ENCODE measurements around the gene LSM12. TPM values are rescaled to one million over a fixed set of nuclear protein-coding genes. Genes with fewer than 3 reads are reported as not detected.
A peak's percentile ranks its signal among the peaks of the same experiment; 100 is the strongest.

The LSM12 gene
- total RNA-seq, 1 experiment from 2014 or later, result 128 TPM

GRCh38 chr17:44014133-44014436 is 52.4 kb downstream of the LSM12 start:
- no peak overlapping the region for H4K5ac ChIP-seq (ENCODE audit: insufficient read length, low read depth, low read length)
- H3K27ac ChIP-seq (ENCODE audit: insufficient read length, low read depth, low read length), result peak overlapping the region; percentile 75
- H3K27me3 ChIP-seq (ENCODE audit: insufficient read depth, low read length), result no peaks in the 10 kb centered on the region
- H3K9ac ChIP-seq (ENCODE audit: extremely low read depth, insufficient read length, low read length), result peak overlapping the region; percentile 86
- no peak overlapping the region for H2BK5ac ChIP-seq (ENCODE audit: insufficient read length, low read length)
- peak overlapping the region; percentile 76 for H3K4me2 ChIP-seq (ENCODE audit: insufficient read depth, insufficient read length, low read length)
- H4K20me1 ChIP-seq (ENCODE audit: control insufficient read depth, insufficient read depth, insufficient read length), result no peaks in the 10 kb centered on the region
- no peaks in the 10 kb centered on the region for H3K9me3 ChIP-seq (ENCODE audit: control insufficient read depth, low read depth, low read length)
- no peak overlapping the region for H2BK15ac ChIP-seq (ENCODE audit: low read depth, low read length)
- H3K23ac ChIP-seq (ENCODE audit: insufficient read length, low read depth, low read length), result no peak overlapping the region
- H3K18ac ChIP-seq (ENCODE audit: insufficient read length, low read depth, low read length), result peak overlapping the region; percentile 90
- H2AFZ ChIP-seq (ENCODE audit: low read length), result no peak overlapping the region
- no peak overlapping the region for H3T11ph ChIP-seq (ENCODE audit: low read length)
- no CpG with 5 or more reads among the region's 12 CpGs for WGBS (ENCODE audit: extremely low coverage, insufficient read length, low lambda C conversion rate)
- H4K91ac ChIP-seq (ENCODE audit: insufficient read length, low read depth, low read length), result no peak overlapping the region
- peak overlapping the region; percentile 100 for H3K27ac Mint-ChIP-seq
- no peaks in the 10 kb centered on the region for H3K79me1 ChIP-seq (ENCODE audit: insufficient read depth, low read depth, low read length, poor library complexity, severe bottlenecking)
- no peak overlapping the region for H4K8ac ChIP-seq (replicated peaks; ENCODE audit: insufficient read length, low read depth, low read length)
- no peak overlapping the region for H3K56ac ChIP-seq (ENCODE audit: insufficient read length, low read depth, low read length)
- no peaks in the 10 kb centered on the region for H3K4me1 ChIP-seq (ENCODE audit: insufficient read depth, low read length)
- H3K9me3 Mint-ChIP-seq, result no peaks in the 10 kb centered on the region
- H2BK12ac ChIP-seq (ENCODE audit: insufficient read length, low read depth, low read length), result no peak overlapping the region
- peaks cover 4 to 17% (median 14%) of the 10 kb centered on the region in 3 experiments; a peak in 6 of 7 replicates for H3K36me3 Mint-ChIP-seq (ENCODE audit: insufficient read depth in 1 of 3, low read depth in 3 of 3)
- peaks cover 6 to 7% of the 10 kb centered on the region in 2 experiments for H3K4me1 Mint-ChIP-seq
- H3K14ac ChIP-seq (ENCODE audit: insufficient read depth, low read length), result peak overlapping the region; percentile 95
- H3K4me3 Mint-ChIP-seq, result peak overlapping the region; percentile 100
- H3K23me2 ChIP-seq (ENCODE audit: insufficient read length, low read depth, low read length, poor library complexity, severe bottlenecking), result peaks cover 7% of the 10 kb centered on the region
- H2BK120ac ChIP-seq (ENCODE audit: low read depth, low read length, poor library complexity, severe bottlenecking), result no peak overlapping the region
- no peaks in the 10 kb centered on the region; the same call in 1 of the 2 replicates for H3K27me3 Mint-ChIP-seq (ENCODE audit: low read depth)
- H3K79me2 ChIP-seq (ENCODE audit: insufficient read depth, low read length), result no peaks in the 10 kb centered on the region
- TF ChIP-seq CTCF (conservative IDR thresholded peaks at IDR 0.05), result no peak
- no peak overlapping the region for H2BK20ac ChIP-seq (ENCODE audit: low read depth, low read length, poor library complexity, severe bottlenecking)
- DNase-seq, result no peak
- H3K4ac ChIP-seq (ENCODE audit: low read depth, low read length), result no peak overlapping the region
- H2AK5ac ChIP-seq (ENCODE audit: insufficient read length, low read length), result no peak overlapping the region

All from H9 (cell line).